Stomach (tissue), 9 donors: ENCODE results near the gene KIF18B. TPM values are rescaled to one million over a fixed set of nuclear protein-coding genes. Genes with fewer than 3 reads are reported as not detected.
A peak's percentile ranks its signal among the peaks of the same experiment; 100 is the strongest.

Experiments used
- DNase-seq, 2 donors: peaks; one replicate each; pipeline versions ENCODE4 v3.0.0 to v3.0.0-alpha.2; 2013 to 2019
- H3K27ac ChIP-seq, 5 donors: fragments of 200-600 bp in 4 of 5; sonication (generic) in 4 of 5; one replicate each; pipeline ENCODE4 v1.5.1; 2013 to 2019; ENCODE audit warnings: mild to moderate bottlenecking in 1 of 5, moderate library complexity in 1 of 5
- H3K27me3 ChIP-seq, 3 donors: fragments of 200-600 bp; sonication (generic); one replicate each; pipeline ENCODE4 v1.5.1; 2017 to 2019; ENCODE audit warnings: mixed run types in 1 of 3
- H3K36me3 ChIP-seq, 4 donors: fragments of 200-600 bp; sonication (generic); 1 replicate in 3 of 4; 2 replicates in 1 of 4; pipeline ENCODE4 v1.5.1; 2016 to 2019
- H3K4me1 ChIP-seq, 4 donors: fragments of 200-600 bp; sonication (generic); one replicate each; pipeline ENCODE4 v1.5.1; 2016 to 2019
- H3K4me3 ChIP-seq, 4 donors: fragments of 200-600 bp; sonication (generic) in 3 of 4; one replicate each; pipeline ENCODE4 v1.5.1; 2016 to 2019; ENCODE audit warnings: mild to moderate bottlenecking in 1 of 4
- H3K9me3 ChIP-seq, 4 donors: fragments of 200-600 bp; sonication (generic); one replicate each; pipeline ENCODE4 v1.5.1; 2016 to 2019
- EP300 ChIP-seq: sonication (generic); formaldehyde crosslinking; IDR thresholded peaks from one replicate; pipeline ENCODE4 v1.6.1; 2017; ENCODE audit warnings: antibody characterized with exemption
- POLR2A ChIP-seq, 4 donors: fragments of 450-650 bp; IDR thresholded peaks; one replicate each; pipeline ENCODE4 v1.6.1; 2016; ENCODE audit warnings: antibody characterized with exemption in 4 of 4, control low read depth in 2 of 4, mild to moderate bottlenecking in 1 of 4, moderate library complexity in 1 of 4
- POLR2AphosphoS5 ChIP-seq, 3 donors: sonication (generic); formaldehyde crosslinking; IDR thresholded peaks; one replicate each; pipeline ENCODE4 v1.6.1; 2016; ENCODE audit warnings: antibody characterized with exemption in 3 of 3
- WGBS, 5 donors: extraction: QIAGEN DNeasy Blood & Tissue Kit in 3 of 5; methylation state at CpG; one replicate each; pipeline versions ENCODE4 v1.1.5 to v1.1.7; 2013 to 2018; 5-methylcytosine and 5-hydroxymethylcytosine counted together
- intact Hi-C: fragments of 100-400 bp; cut with DNase I; formaldehyde crosslinking; loops from one replicate; pipeline ENCODE4 v1.15.1; 2023; ENCODE audit warnings: low total_unique reads
- polyA plus RNA-seq, 3 donors: library from polyadenylated mRNA; stranded (reverse); fragments of 200-250 nt; gene quantifications; one replicate each; pipeline ENCODE4 v1.2.3, GENCODE V29; 2013
- total RNA-seq, 5 donors: library from RNA; depleted of rRNA; stranded (reverse); fragments of >200 nt; gene quantifications; one replicate each; pipeline versions ENCODE4 v1.1.0 to v1.2.3, GENCODE V29; 2014 to 2016
- TF ChIP-seq, protein P1 (sequence below), 7 experiments: fragments of 450-650 bp in 4 of 7; fragments of 200-600 bp in 3 of 7; sonication (generic) in 3 of 7; IDR thresholded peaks; one replicate each; pipeline ENCODE4 v1.5.1; 2016 to 2019; ENCODE audit warnings: antibody characterized with exemption in 7 of 7, control low read depth in 2 of 7, mild to moderate bottlenecking in 1 of 7
- donor health status: healthy with polysubstance abuse.
- donor health status: Bipolar disorder and iron deficiency.
- donor health status: healthy.

Gene KIF18B
- total and polyA plus RNA-seq, 8 donors = 0.15 to 12.2 (median 1.2) TPM; not detected in 1

DNA sequence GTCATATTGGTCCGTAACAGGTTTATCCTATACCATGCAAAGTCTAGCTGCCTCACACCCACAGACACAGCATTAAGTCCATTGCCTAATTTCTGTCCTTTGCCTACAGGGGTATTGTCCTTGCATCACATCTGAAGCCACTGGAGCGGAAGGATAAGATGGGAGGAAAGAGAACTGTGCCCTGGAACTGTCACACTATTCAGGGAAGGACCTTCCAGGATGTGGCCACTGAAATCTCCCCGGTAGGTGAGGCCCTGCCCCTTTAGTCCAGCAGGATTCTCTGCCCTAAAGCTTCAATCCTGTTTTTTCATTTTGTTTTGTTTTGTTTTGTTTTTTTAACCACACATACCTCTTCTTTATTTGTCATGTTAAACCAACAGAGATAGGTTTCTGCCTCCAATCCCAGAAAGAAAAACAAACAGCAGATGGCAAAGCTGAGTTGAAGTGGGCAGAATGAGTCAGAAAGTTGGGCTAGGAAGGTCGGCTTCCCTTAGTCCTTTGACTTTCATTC is 46.1 kb downstream of the KIF18B start:
- Histone ChIP-seq H3K27me3 (no peaks in the 10 kb centered on the region), H3K27ac (peak overlapping the region in 1 of 5 donors; percentile 93), H3K4me1 (peaks cover 31 to 49% (median 41%) of the 10 kb centered on the region in 4 donors), H3K4me3 (no peak overlapping the region), H3K9me3 (no peaks in the 10 kb centered on the region), H3K36me3 (peaks cover 0 to 4% (median 1%) of the 10 kb centered on the region in 4 donors)
- TF ChIP-seq POLR2AphosphoS5 (IDR thresholded peaks at IDR 0.05) (no peak), POLR2A (IDR thresholded peaks at IDR 0.05) (no peak), EP300 (no peak)
- TF ChIP-seq, protein P1, sequence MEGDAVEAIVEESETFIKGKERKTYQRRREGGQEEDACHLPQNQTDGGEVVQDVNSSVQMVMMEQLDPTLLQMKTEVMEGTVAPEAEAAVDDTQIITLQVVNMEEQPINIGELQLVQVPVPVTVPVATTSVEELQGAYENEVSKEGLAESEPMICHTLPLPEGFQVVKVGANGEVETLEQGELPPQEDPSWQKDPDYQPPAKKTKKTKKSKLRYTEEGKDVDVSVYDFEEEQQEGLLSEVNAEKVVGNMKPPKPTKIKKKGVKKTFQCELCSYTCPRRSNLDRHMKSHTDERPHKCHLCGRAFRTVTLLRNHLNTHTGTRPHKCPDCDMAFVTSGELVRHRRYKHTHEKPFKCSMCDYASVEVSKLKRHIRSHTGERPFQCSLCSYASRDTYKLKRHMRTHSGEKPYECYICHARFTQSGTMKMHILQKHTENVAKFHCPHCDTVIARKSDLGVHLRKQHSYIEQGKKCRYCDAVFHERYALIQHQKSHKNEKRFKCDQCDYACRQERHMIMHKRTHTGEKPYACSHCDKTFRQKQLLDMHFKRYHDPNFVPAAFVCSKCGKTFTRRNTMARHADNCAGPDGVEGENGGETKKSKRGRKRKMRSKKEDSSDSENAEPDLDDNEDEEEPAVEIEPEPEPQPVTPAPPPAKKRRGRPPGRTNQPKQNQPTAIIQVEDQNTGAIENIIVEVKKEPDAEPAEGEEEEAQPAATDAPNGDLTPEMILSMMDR (IDR thresholded peaks at IDR 0.05) = no peak
- 65 to 76% (median 71%) methylated on average over 4 of the region's 4 CpGs for WGBS, 5 donors
- no peak for DNase-seq
- intact Hi-C loops = no loop called here

DNA sequence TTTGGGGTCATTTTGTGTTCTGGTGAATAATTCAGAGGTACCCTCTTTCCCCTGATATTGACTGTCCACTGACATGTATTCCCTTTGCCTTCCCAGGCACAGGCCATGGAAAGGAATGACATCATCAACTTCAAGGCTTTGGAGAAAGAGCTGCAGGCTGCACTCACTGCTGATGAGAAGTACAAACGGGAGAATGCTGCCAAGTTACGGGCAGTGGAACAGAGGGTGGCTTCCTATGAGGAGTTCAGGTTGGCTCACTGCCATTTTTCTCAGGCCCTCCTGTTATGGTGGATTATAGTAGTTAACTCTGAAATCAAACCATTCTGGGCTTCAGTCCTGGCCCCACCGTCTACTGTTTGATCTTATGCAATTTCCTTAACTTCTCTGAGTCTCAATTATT is 46.7 kb downstream of the KIF18B start:
- TF ChIP-seq POLR2AphosphoS5 (IDR thresholded peaks at IDR 0.05) = peak in 1 of 3 donors; percentile 30
- TF ChIP-seq, protein P1 (IDR thresholded peaks at IDR 0.05) = no peak
- TF ChIP-seq POLR2A (IDR thresholded peaks at IDR 0.05) = no peak
- TF ChIP-seq EP300 = no peak
- intact Hi-C loops = no loop called here
- H3K4me3 ChIP-seq = no peak overlapping the region
- peaks cover 31 to 50% (median 44%) of the 10 kb centered on the region in 4 donors for H3K4me1 ChIP-seq
- no peaks in the 10 kb centered on the region for H3K27me3 ChIP-seq
- peak overlapping the region in 2 of 5 donors; percentile 93 for H3K27ac ChIP-seq
- peak in 1 of 2 donors; percentile 79 for DNase-seq
- H3K9me3 ChIP-seq = no peaks in the 10 kb centered on the region
- WGBS, 5 donors = 21 to 39% (median 30%) methylated on average over 3 of the region's 3 CpGs
- H3K36me3 ChIP-seq = peaks cover 0 to 10% (median 6%) of the 10 kb centered on the region in 4 donors

DNA sequence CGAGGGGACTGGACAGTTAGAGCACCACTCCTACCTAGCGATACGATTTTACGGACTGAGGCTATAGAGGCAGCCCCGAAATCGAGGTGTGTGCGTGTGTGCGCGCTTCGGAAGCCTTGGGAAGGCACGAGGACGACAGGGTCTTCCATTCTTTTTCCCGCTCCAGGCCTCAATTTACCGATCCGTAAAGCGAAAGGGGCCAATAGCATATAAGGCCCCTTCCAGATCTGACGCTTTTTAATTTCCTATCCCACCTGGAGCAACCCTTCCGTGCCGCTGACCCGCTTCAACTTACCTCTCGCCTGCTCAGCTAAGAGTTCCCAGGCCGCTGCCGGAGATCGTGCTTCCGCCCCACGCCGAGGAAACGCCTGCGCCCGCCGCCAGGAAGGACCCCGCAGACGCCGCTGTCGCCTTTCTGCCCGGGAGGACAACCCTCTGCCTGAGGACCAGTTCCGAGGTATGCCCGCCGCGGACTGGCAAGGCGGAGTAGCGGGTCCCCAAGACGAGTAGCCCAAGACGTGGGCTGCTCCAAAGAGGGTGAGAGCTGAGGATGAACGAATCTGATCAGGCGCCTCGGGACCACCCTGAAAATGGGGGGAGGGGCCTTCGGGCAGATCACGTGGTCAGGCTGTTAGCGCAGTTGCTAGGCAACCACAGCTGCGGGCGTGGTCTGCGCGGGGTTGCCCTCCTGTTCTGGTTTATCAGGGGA is 48.3 kb downstream of the KIF18B start, which contains the start of gene EFTUD2:
Gene EFTUD2, minus strand, starts transcription at position 372 of the 709 bp plus-strand sequence. CDS start 4,924 bp downstream, outside the sequence.
- TF ChIP-seq EP300 = no peak
- TF ChIP-seq POLR2A (IDR thresholded peaks at IDR 0.05) = peak in 1 of 4 donors; percentile 16
- TF ChIP-seq, protein P1 (IDR thresholded peaks at IDR 0.05) = peak in 1 of 7 experiments; percentile 36
- peak; percentile 65 to 92 (median 72) for TF ChIP-seq POLR2AphosphoS5 (IDR thresholded peaks at IDR 0.05)
- H3K27ac ChIP-seq = peak within 1 kb of the TSS; percentile 89 to 97 (median 93)
- H3K36me3 ChIP-seq = peaks cover under 1 to 19% (median 15%) of the 10 kb centered on the region in 4 donors
- intact Hi-C loops = no loop called here
- peak; percentile 92 to 98 for DNase-seq
- no peaks in the 10 kb centered on the region for H3K27me3 ChIP-seq
- 0% methylated on average over 39 to 54 of the region's 54 CpGs for WGBS, 5 donors
- peak within 1 kb of the TSS; percentile 63 to 94 (median 84) for H3K4me3 ChIP-seq
- H3K9me3 ChIP-seq = no peaks in the 10 kb centered on the region
- peaks cover 28 to 55% (median 40%) of the 10 kb centered on the region in 4 donors for H3K4me1 ChIP-seq

DNA sequence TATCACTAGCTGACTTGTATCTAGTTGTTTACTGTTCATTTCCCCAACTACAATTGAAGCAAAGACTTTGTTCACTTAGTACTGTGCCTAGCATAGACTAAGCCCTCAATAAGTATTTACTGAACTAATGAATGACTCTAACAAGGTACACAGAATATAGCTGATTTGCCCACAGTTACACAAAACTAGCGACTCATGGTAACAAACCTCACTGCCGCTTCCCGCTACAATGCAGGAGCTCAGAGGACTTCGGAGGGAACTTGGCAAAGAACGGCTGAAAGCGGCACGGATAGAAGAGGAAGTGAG is 48.9 kb downstream of the KIF18B start:
- peaks cover 28 to 55% (median 40%) of the 10 kb centered on the region in 4 donors for H3K4me1 ChIP-seq
- H3K9me3 ChIP-seq = no peaks in the 10 kb centered on the region
- WGBS, 5 donors = 0 to 2% (median 0%) methylated on average over 7 of the region's 7 CpGs
- peaks cover 6 to 24% (median 20%) of the 10 kb centered on the region in 4 donors for H3K36me3 ChIP-seq
- intact Hi-C loops = no loop called here
- no peaks in the 10 kb centered on the region for H3K27me3 ChIP-seq
- peak overlapping the region; percentile 63 to 94 (median 84) for H3K4me3 ChIP-seq
- DNase-seq = no peak
- H3K27ac ChIP-seq = peak overlapping the region; percentile 89 to 97 (median 93)
- TF ChIP-seq, protein P1 (IDR thresholded peaks at IDR 0.05) = no peak
